A549 (cell line): ENCODE results near the gene KIF12. TPM values are rescaled to one million over a fixed set of nuclear protein-coding genes. Genes with fewer than 3 reads are reported as not detected.

Source experiments
- ATAC-seq, 2 experiments: fragments of 200-7000 bp in 1 of 2; fragments of >200 bp in 1 of 2; cut with Nextera tagmentation in 1 of 2; cut with Tn5 transposase in 1 of 2; 3 replicates each; pipeline versions ENCODE4 v1.8.0 to v1.9.1; 2018 to 2020; ENCODE audit warnings: mild to moderate bottlenecking in 1 of 2, moderate library complexity in 1 of 2
- CTCF ChIA-PET: fragments of 300-600 bp; sonication (Branson Sonifier 250); formaldehyde crosslinking; extraction: SDS; loops from one replicate; lab custom pipeline; 2021; ENCODE audit warnings: antibody characterized with exemption, inconsistent platforms; lab: Yijun Ruan, JAX
- POLR2A ChIA-PET: fragments of 350-600 bp; formaldehyde crosslinking; extraction: SDS; loops from one replicate; lab custom pipeline; 2021; ENCODE audit warnings: antibody characterized with exemption, inconsistent platforms; lab: Yijun Ruan, JAX
- DNase-seq, 2 experiments: peaks; one replicate each; pipeline versions ENCODE4 v3.0.0 to v3.0.0-alpha.2; 2011 to 2016; ENCODE audit warnings: low read depth in 1 of 2, low spot score in 1 of 2
- FAIRE-seq: peaks from 2 replicates; lab custom pipeline; 2011; peaks lifted over from hg19 to GRCh38; lab: Jason Lieb, UNC
- H3K27ac ChIP-seq, 2 experiments: fragments of >200 bp; sonication (Bioruptor Twin); formaldehyde crosslinking; 3 replicates each; pipeline ENCODE4 v1.5.1; 2016 to 2017
- H3K4me1 ChIP-seq: fragments of >200 bp; sonication (Bioruptor Twin); formaldehyde crosslinking; 3 replicates; pipeline ENCODE4 v1.6.1; 2016
- H3K4me2 ChIP-seq: fragments of >200 bp; sonication (Bioruptor Twin); formaldehyde crosslinking; 3 replicates; pipeline ENCODE4 v1.6.1; 2016
- H3K4me3 ChIP-seq: fragments of >200 bp; sonication (Bioruptor Twin); formaldehyde crosslinking; 3 replicates; pipeline ENCODE4 v1.5.1; 2016
- H3K9me3 ChIP-seq: fragments of >200 bp; sonication (Bioruptor Twin); formaldehyde crosslinking; 3 replicates; pipeline ENCODE4 v1.6.1; 2016
- BCL3 ChIP-seq: fragments of >200 bp; sonication (Bioruptor Twin); formaldehyde crosslinking; IDR thresholded peaks from 3 replicates; pipeline ENCODE4 v1.6.1; 2016
- CBX2 ChIP-seq: fragments of 200-600 bp; sonication (generic); IDR thresholded peaks from 2 replicates; pipeline ENCODE4 v1.6.1; 2016; ENCODE audit warnings: low read depth, mild to moderate bottlenecking, borderline replicate concordance
- CBX8 ChIP-seq: fragments of 200-600 bp; sonication (generic); IDR thresholded peaks from 2 replicates; pipeline ENCODE4 v1.6.1; 2016
- CHD2 ChIP-seq: fragments of 150-350 bp; IDR thresholded peaks from 2 replicates; pipeline ENCODE4 v1.6.1; 2014; ENCODE audit warnings: low read length; ENCODE audit not compliant: partially characterized antibody
- CTCF ChIP-seq: fragments of >200 bp; sonication (Bioruptor Twin); formaldehyde crosslinking; IDR thresholded peaks from 3 replicates; pipeline ENCODE4 v1.5.1; 2016
- E2F6 ChIP-seq: IDR thresholded peaks from 2 replicates; pipeline ENCODE4 v1.6.1; 2012; ENCODE audit warnings: low read depth, borderline replicate concordance
- EP300 ChIP-seq, 2 experiments: fragments of >200 bp; sonication (Bioruptor Twin); formaldehyde crosslinking; IDR thresholded peaks; 2 replicates in 1 of 2; 3 replicates in 1 of 2; pipeline ENCODE4 v1.6.1; 2016 to 2017
- HEYL ChIP-seq: fragments of 250-450 bp; sonication (Bioruptor Pico); IDR thresholded peaks from 2 replicates; pipeline ENCODE4 v1.8.0; 2021; ENCODE audit warnings: mild to moderate bottlenecking, moderate library complexity
- HOXB13 ChIP-seq: fragments of 250-450 bp; sonication (Bioruptor Pico); IDR thresholded peaks from 2 replicates; pipeline ENCODE4 v1.5.0; 2020; ENCODE audit warnings: low read depth, mild to moderate bottlenecking, moderate library complexity
- HOXB5 ChIP-seq: fragments of 250-450 bp; sonication (Bioruptor Pico); IDR thresholded peaks from 2 replicates; pipeline ENCODE4 v1.5.0; 2020; ENCODE audit warnings: mild to moderate bottlenecking, moderate library complexity
- KDM1A ChIP-seq: fragments of 200-600 bp; sonication (generic); IDR thresholded peaks from 2 replicates; pipeline ENCODE4 v1.6.1; 2016; ENCODE audit warnings: low read depth, mild to moderate bottlenecking
- KDM5A ChIP-seq: fragments of 200-600 bp; sonication (generic); IDR thresholded peaks from 2 replicates; pipeline ENCODE4 v1.6.1; 2016; ENCODE audit warnings: antibody characterized with exemption, mild to moderate bottlenecking
- MAX ChIP-seq: IDR thresholded peaks from 2 replicates; pipeline ENCODE4 v1.6.1; 2012
- MAZ ChIP-seq: fragments of 150-350 bp; IDR thresholded peaks from 2 replicates; pipeline ENCODE4 v1.6.1; 2014; ENCODE audit warnings: antibody characterized with exemption, low read depth, low read length, borderline replicate concordance
- MYC ChIP-seq: IDR thresholded peaks from 2 replicates; pipeline ENCODE4 v1.6.1; 2012; ENCODE audit warnings: mild to moderate bottlenecking, inconsistent platforms, low read length, improper control_type of control experiment, borderline replicate concordance
- NR3C1 ChIP-seq: fragments of >200 bp; sonication (Bioruptor Twin); formaldehyde crosslinking; IDR thresholded peaks from 3 replicates; pipeline ENCODE4 v1.6.1; 2017
- RAD21 ChIP-seq, 2 experiments: fragments of >200 bp in 1 of 2; sonication (Bioruptor Twin) in 1 of 2; formaldehyde crosslinking in 1 of 2; IDR thresholded peaks in 1 of 2; conservative IDR thresholded peaks in 1 of 2; 2 replicates in 1 of 2; 3 replicates in 1 of 2; pipeline ENCODE4 v1.6.1; 2012 to 2018; ENCODE audit warnings: inconsistent platforms in 1 of 2
- RCOR1 ChIP-seq: fragments of 150-350 bp; IDR thresholded peaks from 2 replicates; pipeline ENCODE4 v1.6.1; 2014; ENCODE audit warnings: antibody characterized with exemption, low read length, low read depth
- REST ChIP-seq: fragments of 200-600 bp; sonication (generic); IDR thresholded peaks from 2 replicates; pipeline ENCODE4 v1.6.1; 2016; ENCODE audit warnings: antibody characterized with exemption, mild to moderate bottlenecking, moderate library complexity
- SMC3 ChIP-seq: fragments of >200 bp; sonication (Bioruptor Twin); formaldehyde crosslinking; IDR thresholded peaks from 3 replicates; pipeline ENCODE4 v1.6.1; 2018; ENCODE audit warnings: inconsistent platforms
- ZNF302 ChIP-seq: fragments of 250-450 bp; sonication (Bioruptor Pico); IDR thresholded peaks from 2 replicates; pipeline ENCODE4 v1.9.0; 2021; ENCODE audit warnings: inconsistent platforms, mild to moderate bottlenecking, moderate library complexity
- WGBS: methylation state at CpG from one replicate; pipeline ENCODE4 v1.1.6; 2017; ENCODE audit errors: missing lambda C conversion rate; 5-methylcytosine and 5-hydroxymethylcytosine counted together
- polyA plus RNA-seq, 4 experiments: library from polyadenylated mRNA; depleted of rRNA in 3 of 4; stranded (reverse); fragments of >200 nt; fragmentation: RNase III in 1 of 4; extraction: RNeasy Plus Mini Kit Qiagen cat#74134 plus additional on column Dnase treatment in 1 of 4; gene quantifications; 2 replicates in 3 of 4; 3 replicates in 1 of 4; pipeline ENCODE4 v1.2.3, GENCODE V29; 2011 to 2017

The KIF12 gene
- polyA plus RNA-seq, 2 of the 4 experiments (the other 2 are of a cell fraction): 6.0 to 6.3 TPM

GRCh38 chr9:114109124-114109523 is 10.0 kb upstream of the KIF12 start:
- ChIA-PET CTCF (interaction anchor here (0.6 to 6.7 kb wide), 39 partner anchors 9 to 451 kb away, joined by 3 to 216 read pairs (median 15); partner anchors contain the start of genes AMBP, COL27A1 and KIF12), POLR2A (no interaction called here)
- WGBS: 89% methylated on average over 6 of the region's 6 CpGs
- H3K9me3 ChIP-seq: no peaks in the 10 kb centered on the region; the same call in 2 of the 3 replicates
- no peak for DNase-seq
- H3K4me3 ChIP-seq: no peak overlapping the region
- FAIRE-seq: no peak
- H3K27ac ChIP-seq: peak overlapping the region; percentile 39 to 73; a peak in 3 of 6 replicates
- no peak for ATAC-seq
- H3K4me2 ChIP-seq: no peak overlapping the region
- TF ChIP-seq EP300 (IDR thresholded peaks at IDR 0.05) (no peak), CBX8 (no peak), MYC (no peak), E2F6 (no peak), CHD2 (no peak), CBX2 (no peak), HOXB5 (no peak), ZNF302 (CRISPR knock-in tag) (no peak), NR3C1 (no peak)
- TF ChIP-seq, all 56 proteins: peak for 0
- H3K4me1 ChIP-seq: peaks cover 42% of the 10 kb centered on the region

- POLR2A ChIA-PET: interaction anchor here (1.0 kb wide), 2 partner anchors 25 to 47 kb away, joined by 3 read pairs; partner anchors contain the start of gene COL27A1
- CTCF ChIA-PET: interaction anchor here (0.6 to 6.7 kb wide), 81 partner anchors 9 to 733 kb away, joined by 3 to 216 read pairs (median 6); partner anchors contain the start of genes AMBP, COL27A1 and KIF12
- 46% methylated on average over 23 of the region's 28 CpGs for WGBS
- Histone ChIP-seq H3K27ac (peak overlapping the region; percentile 39 to 73; a peak in 5 of 6 replicates), H3K4me3 (no peak overlapping the region), H3K4me2 (no peak overlapping the region), H3K4me1 (peaks cover 38% of the 10 kb centered on the region), H3K9me3 (peaks cover 5% of the 10 kb centered on the region)
- TF ChIP-seq SMC3 (peak; percentile 94), KDM1A (no peak), MAX (peak; percentile 35; the same call in 1 of the 2 replicates), RAD21 (conservative IDR thresholded peaks at IDR 0.05 in 1 of 2, IDR thresholded peaks at IDR 0.05 in 1 of 2) (peak; percentile 97), CTCF (peak; percentile 92)
- ATAC-seq: peak; percentile 97 to 99
- peak; percentile 83 to 91 for DNase-seq
- FAIRE-seq: no peak
Measured at GRCh38 chr9:114108016-114108833, 9.1 kb upstream of the KIF12 start.

GRCh38 chr9:114107286-114108001 is 8.4 kb upstream of the KIF12 start:
- no peak for TF ChIP-seq RCOR1
- no peak for TF ChIP-seq REST
- TF ChIP-seq MYC: no peak
- TF ChIP-seq NR3C1: no peak
- no peak for TF ChIP-seq KDM5A
- no peak for TF ChIP-seq BCL3
- TF ChIP-seq HEYL (CRISPR knock-in tag): no peak
- TF ChIP-seq HOXB5: no peak
- TF ChIP-seq MAZ: no peak
- no peak for TF ChIP-seq HOXB13 (CRISPR knock-in tag)
- DNase-seq: no peak
- WGBS: 65% methylated on average over 13 of the region's 13 CpGs
- H3K4me2 ChIP-seq: no peak overlapping the region
- H3K4me1 ChIP-seq: peaks cover 36% of the 10 kb centered on the region
- CTCF ChIA-PET: interaction anchor here (0.7 to 6.7 kb wide), 62 partner anchors 8 to 714 kb away, joined by 3 to 216 read pairs (median 9); partner anchors contain the start of genes AMBP, COL27A1 and KIF12
- ATAC-seq: peak in 1 of 2 experiments; percentile 30; a peak in 2 of 6 replicates
- H3K9me3 ChIP-seq: peaks cover 12% of the 10 kb centered on the region
- no peak for FAIRE-seq
- POLR2A ChIA-PET: interaction anchor here (1.0 kb wide), 2 partner anchors 25 to 48 kb away, joined by 3 read pairs; partner anchors contain the start of gene COL27A1
- H3K4me3 ChIP-seq: no peak overlapping the region
- peak overlapping the region in 1 of 2 experiments; percentile 49; a peak in 1 of 6 replicates for H3K27ac ChIP-seq
